ENCODE measurements around the gene ENAH.
"Not testable (repeated sequence)": the region's sequence is repeated elsewhere in the genome, so short reads cannot be mapped to it uniquely, and the experiment has no call there.

ENAH gene

GRCh38 chr1:225522588-225523262, 130.2 kb downstream of the ENAH start:
- H3K4me3 ChIP-seq (ENCODE audit: low read depth, low read length) = no peak overlapping the region
- TF ChIP-seq, protein P1, sequence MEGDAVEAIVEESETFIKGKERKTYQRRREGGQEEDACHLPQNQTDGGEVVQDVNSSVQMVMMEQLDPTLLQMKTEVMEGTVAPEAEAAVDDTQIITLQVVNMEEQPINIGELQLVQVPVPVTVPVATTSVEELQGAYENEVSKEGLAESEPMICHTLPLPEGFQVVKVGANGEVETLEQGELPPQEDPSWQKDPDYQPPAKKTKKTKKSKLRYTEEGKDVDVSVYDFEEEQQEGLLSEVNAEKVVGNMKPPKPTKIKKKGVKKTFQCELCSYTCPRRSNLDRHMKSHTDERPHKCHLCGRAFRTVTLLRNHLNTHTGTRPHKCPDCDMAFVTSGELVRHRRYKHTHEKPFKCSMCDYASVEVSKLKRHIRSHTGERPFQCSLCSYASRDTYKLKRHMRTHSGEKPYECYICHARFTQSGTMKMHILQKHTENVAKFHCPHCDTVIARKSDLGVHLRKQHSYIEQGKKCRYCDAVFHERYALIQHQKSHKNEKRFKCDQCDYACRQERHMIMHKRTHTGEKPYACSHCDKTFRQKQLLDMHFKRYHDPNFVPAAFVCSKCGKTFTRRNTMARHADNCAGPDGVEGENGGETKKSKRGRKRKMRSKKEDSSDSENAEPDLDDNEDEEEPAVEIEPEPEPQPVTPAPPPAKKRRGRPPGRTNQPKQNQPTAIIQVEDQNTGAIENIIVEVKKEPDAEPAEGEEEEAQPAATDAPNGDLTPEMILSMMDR (IDR thresholded peaks at IDR 0.05; ENCODE audit: control insufficient read depth, extremely low read depth, insufficient read depth) = no peak
- no peak for DNase-seq (ENCODE audit: low read depth)

GRCh38 chr1:225520587-225521227, 132.2 kb downstream of the ENAH start:
- DNase-seq (ENCODE audit: low read depth) = no peak
- TF ChIP-seq, protein P1 (IDR thresholded peaks at IDR 0.05; ENCODE audit: control insufficient read depth, extremely low read depth, insufficient read depth) = no peak
- no peak overlapping the region for H3K4me3 ChIP-seq (ENCODE audit: low read depth, low read length)

DNA sequence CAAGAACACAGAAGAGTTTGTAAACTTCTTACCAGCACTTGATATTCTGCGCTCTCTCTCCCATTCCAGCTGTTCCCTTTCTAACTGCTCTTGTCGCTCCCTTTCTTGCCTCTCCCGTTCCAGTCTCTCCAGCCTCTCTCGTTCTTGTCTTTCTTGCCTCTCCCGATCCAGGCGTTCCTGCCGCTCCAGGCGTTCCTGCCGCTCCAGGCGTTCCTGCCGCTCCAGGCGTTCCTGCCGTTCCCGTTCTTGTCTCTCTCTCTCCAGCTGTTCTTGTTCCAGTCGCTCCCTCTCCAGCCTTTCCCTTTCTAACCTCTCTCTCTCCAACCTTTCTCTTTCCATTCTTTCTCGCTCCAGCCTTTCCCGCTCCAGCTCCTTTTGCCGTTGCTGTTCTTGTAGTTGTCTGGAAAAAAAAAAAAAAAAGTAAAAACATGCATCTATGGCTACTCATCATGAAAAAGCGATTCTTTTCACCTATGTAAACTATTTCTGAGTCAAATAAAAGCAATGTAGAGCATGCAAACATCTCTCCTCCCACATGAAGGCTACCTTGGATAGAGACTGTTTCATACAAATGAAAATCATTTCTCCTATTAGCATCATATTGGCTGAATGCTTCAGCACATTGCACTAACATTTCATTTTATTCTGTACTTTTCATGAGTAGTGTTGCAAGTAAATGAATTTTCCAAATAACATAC, 133.6 kb downstream of the ENAH start:
- H3K4me3 ChIP-seq (ENCODE audit: low read depth, low read length) = no peak overlapping the region
- DNase-seq (ENCODE audit: low read depth) = no peak
- TF ChIP-seq, protein P1 (IDR thresholded peaks at IDR 0.05; ENCODE audit: control insufficient read depth, extremely low read depth, insufficient read depth) = no peak

GRCh38 chr1:225517697-225518096, 135.2 kb downstream of the ENAH start:
- no peak for DNase-seq (ENCODE audit: low read depth)
- H3K4me3 ChIP-seq (ENCODE audit: low read depth, low read length) = no peak overlapping the region
- TF ChIP-seq, protein P1 (IDR thresholded peaks at IDR 0.05; ENCODE audit: control insufficient read depth, extremely low read depth, insufficient read depth) = no peak

DNA sequence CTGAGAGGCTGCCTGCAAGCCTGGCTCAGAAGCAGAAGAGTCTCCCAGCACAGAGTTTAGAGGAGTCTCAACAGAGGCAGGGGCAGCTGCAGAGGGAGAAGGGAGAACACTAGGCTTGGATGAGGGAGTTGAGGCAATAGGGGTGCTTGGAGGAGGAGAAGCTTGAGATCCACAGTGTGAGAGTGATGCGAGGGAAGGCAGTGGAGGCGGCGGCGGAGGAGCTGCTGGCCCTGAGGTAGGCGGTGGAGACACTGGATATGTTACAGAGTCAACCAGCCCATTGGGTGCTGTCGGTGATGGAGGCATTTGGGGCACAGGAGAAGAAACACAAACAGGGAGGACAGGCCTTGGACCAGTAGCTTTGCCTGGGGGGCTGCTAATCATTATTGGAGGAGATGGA, 135.7 kb downstream of the ENAH start:
- DNase-seq (ENCODE audit: low read depth) = no peak
- no peak overlapping the region for H3K4me3 ChIP-seq (ENCODE audit: low read depth, low read length)
- TF ChIP-seq, protein P1 (IDR thresholded peaks at IDR 0.05; ENCODE audit: control insufficient read depth, extremely low read depth, insufficient read depth) = no peak

DNA sequence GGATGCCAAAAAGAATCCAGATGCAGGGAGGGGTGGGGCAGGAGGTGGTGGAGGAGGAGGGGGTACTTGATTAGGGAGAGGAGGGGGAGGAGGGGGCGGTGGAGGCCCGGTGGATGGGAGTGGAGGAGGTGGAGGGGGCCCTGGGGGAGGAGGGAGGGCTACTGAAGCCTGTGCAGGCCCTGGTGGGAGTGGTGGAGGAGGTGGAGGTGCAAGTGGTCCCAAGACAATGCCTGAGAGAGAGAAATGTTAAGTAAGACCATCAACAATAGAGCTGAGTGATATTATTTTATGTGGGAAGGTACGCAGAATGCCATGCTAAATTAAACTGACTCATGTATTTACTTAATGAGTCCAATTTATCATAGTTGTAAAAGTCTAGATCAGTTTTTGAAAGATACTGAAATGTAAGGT, 138.2 kb downstream of the ENAH start:
- H3K4me3 ChIP-seq (ENCODE audit: low read depth, low read length) = no peak overlapping the region
- TF ChIP-seq, protein P1 (IDR thresholded peaks at IDR 0.05; ENCODE audit: control insufficient read depth, extremely low read depth, insufficient read depth) = no peak
- DNase-seq (ENCODE audit: low read depth) = no peak

DNA sequence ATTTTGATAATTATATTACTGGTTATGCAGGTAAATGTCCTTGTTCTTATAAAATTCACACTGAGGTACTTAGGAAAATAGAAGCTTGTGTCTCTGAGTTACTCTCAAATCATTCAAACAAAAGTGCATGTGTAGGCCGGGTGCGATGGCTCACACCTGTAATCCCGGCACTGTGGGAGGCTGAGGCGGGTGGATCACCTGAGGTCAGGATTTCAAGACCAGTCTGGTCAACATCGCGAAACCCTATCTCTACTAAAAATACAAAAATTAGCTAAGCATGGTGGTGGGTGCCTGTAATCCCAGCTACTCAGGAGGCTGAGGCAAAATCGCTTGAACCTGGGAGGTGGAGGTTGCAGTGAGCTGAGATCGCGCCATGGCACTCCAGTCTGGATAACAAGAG, 139.3 kb downstream of the ENAH start:
- H3K4me3 ChIP-seq (ENCODE audit: low read depth, low read length); DNase-seq (ENCODE audit: low read depth): not testable (repeated sequence)

Measured in LNCaP clone FGC (cell line).